ENCODE results near the gene SPRING1.
"Not testable (repeated sequence)": the region's sequence is repeated elsewhere in the genome, so short reads cannot be mapped to it uniquely, and the experiment has no call there.

DNA sequence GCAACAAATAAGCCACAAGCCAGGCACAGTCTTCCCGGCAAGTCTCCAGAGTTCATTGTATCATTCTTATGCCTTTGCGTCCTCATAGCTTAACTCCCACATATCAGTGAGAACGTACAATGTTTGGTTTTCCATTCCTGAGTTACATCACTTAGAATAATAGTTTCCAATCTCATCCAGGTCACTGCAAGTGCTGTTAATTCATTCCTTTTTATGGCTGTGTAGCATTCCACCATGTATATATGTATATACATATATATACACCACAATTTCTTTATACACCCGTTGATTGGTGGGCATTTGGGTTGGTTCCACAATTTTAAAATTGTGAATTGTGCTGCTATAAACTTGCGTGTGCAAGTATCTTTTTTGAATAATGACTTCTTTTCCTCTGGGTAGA is 16.2 kb upstream of the SPRING1 start:
- TF ChIP-seq, protein P1, sequence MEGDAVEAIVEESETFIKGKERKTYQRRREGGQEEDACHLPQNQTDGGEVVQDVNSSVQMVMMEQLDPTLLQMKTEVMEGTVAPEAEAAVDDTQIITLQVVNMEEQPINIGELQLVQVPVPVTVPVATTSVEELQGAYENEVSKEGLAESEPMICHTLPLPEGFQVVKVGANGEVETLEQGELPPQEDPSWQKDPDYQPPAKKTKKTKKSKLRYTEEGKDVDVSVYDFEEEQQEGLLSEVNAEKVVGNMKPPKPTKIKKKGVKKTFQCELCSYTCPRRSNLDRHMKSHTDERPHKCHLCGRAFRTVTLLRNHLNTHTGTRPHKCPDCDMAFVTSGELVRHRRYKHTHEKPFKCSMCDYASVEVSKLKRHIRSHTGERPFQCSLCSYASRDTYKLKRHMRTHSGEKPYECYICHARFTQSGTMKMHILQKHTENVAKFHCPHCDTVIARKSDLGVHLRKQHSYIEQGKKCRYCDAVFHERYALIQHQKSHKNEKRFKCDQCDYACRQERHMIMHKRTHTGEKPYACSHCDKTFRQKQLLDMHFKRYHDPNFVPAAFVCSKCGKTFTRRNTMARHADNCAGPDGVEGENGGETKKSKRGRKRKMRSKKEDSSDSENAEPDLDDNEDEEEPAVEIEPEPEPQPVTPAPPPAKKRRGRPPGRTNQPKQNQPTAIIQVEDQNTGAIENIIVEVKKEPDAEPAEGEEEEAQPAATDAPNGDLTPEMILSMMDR (IDR thresholded peaks at IDR 0.05): not testable (repeated sequence)
- not testable (repeated sequence) for TF ChIP-seq POLR2A (IDR thresholded peaks at IDR 0.05)
